Heart right ventricle (tissue), 16 donors: ENCODE measurements around the gene RALGPS1. TPM values are rescaled to one million over a fixed set of nuclear protein-coding genes. Genes with fewer than 3 reads are reported as not detected.
A peak's percentile ranks its signal among the peaks of the same experiment; 100 is the strongest.

ENCODE experiments used
- ATAC-seq, 8 donors: fragments of 200-7000 bp; cut with Tn5 transposase; one replicate each; pipeline ENCODE4 v1.9.1; 2020; ENCODE audit warnings: mild to moderate bottlenecking in 8 of 8, moderate library complexity in 8 of 8, moderate number of reproducible peaks in 1 of 8
- DNase-seq, 2 donors: peaks; one replicate each; pipeline ENCODE4 v3.0.0-alpha.2; 2020
- H3K27ac ChIP-seq, 10 donors: fragments of 200-600 bp; sonication (generic) in 2 of 10; one replicate each; pipeline versions ENCODE4 v1.5.0 to v1.8.0; 2020 to 2022; ENCODE audit warnings: mild to moderate bottlenecking in 3 of 10
- H3K27me3 ChIP-seq, 7 donors: fragments of 200-600 bp; one replicate each; pipeline ENCODE4 v1.8.0; 2021 to 2022; ENCODE audit warnings: mild to moderate bottlenecking in 2 of 7
- H3K36me3 ChIP-seq, 9 donors: fragments of 200-600 bp; sonication (generic) in 1 of 9; one replicate each; pipeline versions ENCODE4 v1.5.0 to v1.8.0; 2020 to 2022; ENCODE audit warnings: mild to moderate bottlenecking in 2 of 9
- H3K4me1 ChIP-seq, 9 donors: fragments of 200-600 bp; sonication (generic) in 1 of 9; one replicate each; pipeline versions ENCODE4 v1.5.0 to v1.8.0; 2020 to 2022; ENCODE audit warnings: mild to moderate bottlenecking in 4 of 9
- H3K4me3 ChIP-seq, 10 donors: fragments of 200-600 bp; sonication (generic) in 2 of 10; one replicate each; pipeline versions ENCODE4 v1.5.0 to v1.8.0; 2020 to 2022; ENCODE audit warnings: mild to moderate bottlenecking in 7 of 10, moderate library complexity in 2 of 10
- H3K9me3 ChIP-seq, 11 donors: fragments of 200-600 bp in 10 of 11; sonication (generic) in 2 of 11; one replicate each; pipeline versions ENCODE4 v1.5.0 to v1.8.0; 2013 to 2022; ENCODE audit warnings: mild to moderate bottlenecking in 2 of 11, control low read depth in 1 of 11, moderate library complexity in 1 of 11
- CTCF ChIP-seq, 9 donors: fragments of 200-600 bp; sonication (generic) in 2 of 9; IDR thresholded peaks; one replicate each; pipeline versions ENCODE4 v1.5.0 to v1.8.0; 2021 to 2022; ENCODE audit warnings: antibody characterized with exemption in 9 of 9, mild to moderate bottlenecking in 5 of 9, moderate library complexity in 1 of 9
- WGBS, 2 donors: extraction: QIAGEN DNeasy Blood & Tissue Kit; methylation state at CpG; one replicate each; pipeline ENCODE4 v1.1.7; 2013; ENCODE audit warnings: inconsistent platforms in 1 of 2; 5-methylcytosine and 5-hydroxymethylcytosine counted together
- intact Hi-C, 10 donors: fragments of 100-400 bp; cut with DNase I; formaldehyde crosslinking; loops; one replicate each; pipeline versions ENCODE4 v1.11.1 to v1.14.2; 2022
- polyA plus RNA-seq, 2 donors: library from polyadenylated mRNA; stranded (reverse); fragments of 200-250 nt; gene quantifications; one replicate each; pipeline ENCODE4 v1.2.3, GENCODE V29; 2013
- total RNA-seq, 10 donors: library from RNA; stranded (reverse); fragmentation: NEBNext Ultra II Directional in 3 of 10; extraction: Animal tissue kit (Norgen Biotek cat#: 25700) in 3 of 10; gene quantifications; one replicate each; pipeline versions ENCODE4 v1.2.1 to v1.2.4, GENCODE V29; 2021 to 2023
- donor health status: Arrhythmogenic right ventricular cardiomyopathy.
- donor health status: ischemic (EF 13 %, LVEDD 7.1; RV severe dilation, severe dysfunction).
- donor health status: healthy with polysubstance abuse.
- donor health status: DM: no; HTN: yes; CAD: no.
- donor health status: DM: no; HTN: no; CAD: no.
- donor health status: ischemic (EF 25% LVEDD 6.9; RV normal size, moderate dysfunction).
- donor health status: ischemic (EF 25% LVEDD 5.7; RV mildly dilated, moderate dysfunction).
- donor health status: healthy.
- donor health status: DM: yes; HTN: yes; CAD: no.
- donor health status: Ischemic cardiomyopathy.
- donor health status: ischemic (EF 35%, LVEDD 5.7; RV mildly dilated, moderate dysfunction).
- donor health status: nonischemic (EF 11% LVEDD 7.7; RV severe dilation, severe dysfunction).
- donor health status: DM: yes; HTN: yes; CAD: no.
- donor health status: PGD.
- donor health status: ischemic (EF 29% LVEDD 5.4; RV normal size, mild dysfunction).
- donor health status: nonischemic (EF 23%, LVEDD 6.1; RV moderate dilation, normal function).

The RALGPS1 gene
- total and polyA plus RNA-seq, 12 donors: 4.2 to 25.0 (median 16.8) TPM

DNA sequence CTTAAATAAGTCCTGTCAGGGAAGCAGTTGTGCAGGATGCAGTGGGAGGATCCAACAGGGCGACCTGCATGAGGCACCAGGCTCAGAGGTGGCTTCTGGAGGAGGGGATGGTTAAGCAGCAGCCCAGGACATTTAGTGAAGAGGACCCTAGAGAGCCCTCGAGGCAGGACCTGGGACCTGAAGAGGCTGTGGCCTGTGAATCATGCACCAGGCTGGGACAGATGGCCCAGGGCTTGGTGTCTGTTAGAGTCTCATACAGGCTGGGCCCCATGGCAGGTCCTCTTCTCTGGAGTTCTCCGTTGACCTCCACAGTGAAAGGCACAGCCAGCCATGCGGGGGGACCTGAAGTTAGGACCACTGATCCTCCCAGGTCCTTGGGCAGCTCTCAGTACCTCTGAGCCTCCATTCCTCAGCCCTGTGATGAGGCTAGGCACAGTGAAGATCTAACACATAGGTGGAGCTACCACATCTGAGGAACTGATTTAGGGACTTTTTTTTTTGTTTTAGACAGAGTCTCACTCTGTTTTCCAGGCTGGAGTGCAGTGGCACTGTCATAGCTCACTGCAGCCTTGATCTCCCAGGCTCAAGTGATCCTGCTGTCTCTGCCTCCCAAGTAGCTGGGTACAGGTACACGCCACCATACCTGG is 289.2 kb downstream of the RALGPS1 start:
- DNase-seq (no peak), ATAC-seq (no peak)
- WGBS, 2 donors: 94 to 98% methylated on average over 5 of the region's 5 CpGs
- Histone ChIP-seq H3K9me3 (no peaks in the 10 kb centered on the region), H3K4me1 (peaks cover 4 to 19% (median 8%) of the 10 kb centered on the region in 9 donors), H3K27me3 (no peaks in the 10 kb centered on the region), H3K27ac (no peak overlapping the region), H3K4me3 (no peak overlapping the region), H3K36me3 (peaks cover 0 to 3% (median 0%) of the 10 kb centered on the region in 9 donors)
- no peak for TF ChIP-seq CTCF (IDR thresholded peaks at IDR 0.05)
- intact Hi-C loops: loop anchor here in 1 of 10 donors (10.0 kb wide), 1 partner anchor 381 kb away; no protein-coding TSS in a partner anchor

GRCh38 chr9:127204771-127205470 is 290.3 kb downstream of the RALGPS1 start:
- DNase-seq (no peak), ATAC-seq (peak in 5 of 8 donors; percentile 34 to 69 (median 60))
- intact Hi-C loops: loop anchor here in 1 of 10 donors (10.0 kb wide), 1 partner anchor 380 kb away; no protein-coding TSS in a partner anchor
- Histone ChIP-seq H3K36me3 (peaks cover 0 to 4% (median 0%) of the 10 kb centered on the region in 9 donors), H3K4me1 (peaks cover 0 to 11% (median 4%) of the 10 kb centered on the region in 9 donors), H3K27ac (no peak overlapping the region), H3K27me3 (no peaks in the 10 kb centered on the region), H3K4me3 (no peak overlapping the region), H3K9me3 (no peaks in the 10 kb centered on the region)
- peak in 5 of 9 donors; percentile 16 to 50 (median 43) for TF ChIP-seq CTCF (IDR thresholded peaks at IDR 0.05)
- 62% methylated on average over 7 of the region's 7 CpGs for WGBS, 2 donors

- Histone ChIP-seq H3K9me3 (no peaks in the 10 kb centered on the region), H3K27ac (no peak overlapping the region), H3K4me1 (peaks cover 0 to 11% (median 4%) of the 10 kb centered on the region in 9 donors), H3K4me3 (no peak overlapping the region), H3K27me3 (no peaks in the 10 kb centered on the region), H3K36me3 (peaks cover 0 to 4% (median 0%) of the 10 kb centered on the region in 9 donors)
- no peak for TF ChIP-seq CTCF (IDR thresholded peaks at IDR 0.05)
- WGBS, 2 donors: 95 to 99% methylated on average over 4 of the region's 4 CpGs
- DNase-seq (no peak), ATAC-seq (no peak)
- intact Hi-C loops: loop anchor here in 1 of 10 donors (10.0 kb wide), 1 partner anchor 379 kb away; no protein-coding TSS in a partner anchor
These were observed 291.4 kb downstream of the RALGPS1 start for GRCh38 chr9:127205952-127206351.

GRCh38 chr9:127206666-127207065 is 292.1 kb downstream of the RALGPS1 start:
- intact Hi-C loops: loop anchor here in 1 of 10 donors (10.0 kb wide), 1 partner anchor 378 kb away; no protein-coding TSS in a partner anchor
- Histone ChIP-seq H3K9me3 (no peaks in the 10 kb centered on the region), H3K27me3 (no peaks in the 10 kb centered on the region), H3K36me3 (peaks cover 0 to 4% (median 0%) of the 10 kb centered on the region in 9 donors), H3K27ac (no peak overlapping the region), H3K4me1 (peaks cover 0 to 11% (median 4%) of the 10 kb centered on the region in 9 donors), H3K4me3 (no peak overlapping the region)
- DNase-seq (no peak), ATAC-seq (no peak)
- no peak for TF ChIP-seq CTCF (IDR thresholded peaks at IDR 0.05)
- WGBS, 2 donors: 95 to 96% methylated on average over 3 of the region's 3 CpGs
